K562 (cell line): ENCODE measurements around the gene PGAM2. TPM values are rescaled to one million over a fixed set of nuclear protein-coding genes. Genes with fewer than 3 reads are reported as not detected.

Experiments
- ATAC-seq: fragments of 200-7000 bp; cut with Tn5 transposase; 3 replicates; pipeline ENCODE4 v1.9.1; 2020; ENCODE audit warnings: moderate library complexity
- BruUV-seq: library from RNA; stranded (reverse); fragments of 400-500 nt; replicated peaks from 2 replicates; lab custom pipeline; 2021; lab: Mats Ljungman, UMichigan
- CTCF ChIA-PET: fragments of 300-600 bp; formaldehyde crosslinking; extraction: SDS; loops from one replicate; lab custom pipeline; 2021; ENCODE audit warnings: low intra/inter-chr PET ratio; lab: Yijun Ruan, JAX
- POLR2A ChIA-PET: fragments of 300-600, 350-650 bp; sonication (Branson Sonifier 250); formaldehyde crosslinking; extraction: SDS; loops from one replicate; lab custom pipeline; 2021; ENCODE audit warnings: antibody characterized with exemption, inconsistent platforms; lab: Yijun Ruan, JAX
- DNase-seq, 4 experiments: peaks; one replicate each; pipeline versions ENCODE4 v3.0.0 to v3.0.0-alpha.2; 2011 to 2018; ENCODE audit warnings: low spot score in 3 of 4, mixed read lengths in 3 of 4; ENCODE audit errors: extremely low read depth in 1 of 4
- FAIRE-seq: peaks from 2 replicates; lab custom pipeline; 2011; peaks lifted over from hg19 to GRCh38; lab: Jason Lieb, UNC
- H2AFZ ChIP-seq: 2 replicates; pipeline ENCODE4 v1.6.0; 2011; ENCODE audit warnings: low read depth, low read length, control low read depth, inconsistent platforms
- H3K27ac ChIP-seq: fragments of 200-600 bp; 3 replicates; pipeline ENCODE4 v1.8.0; 2011; ENCODE audit warnings: low read depth, mild to moderate bottlenecking, control low read depth, inconsistent platforms, low read length, moderate library complexity, mixed read lengths; ENCODE audit errors: extremely low read depth
- H3K27me3 ChIP-seq, 2 experiments: fragments of 300-600 bp in 1 of 2; 2 replicates in 1 of 2; 3 replicates in 1 of 2; pipeline versions ENCODE4 v1.6.0 to v1.8.0; 2011; ENCODE audit warnings: inconsistent platforms in 2 of 2, low read length in 2 of 2, mild to moderate bottlenecking in 1 of 2, mixed read lengths in 1 of 2, moderate library complexity in 1 of 2; ENCODE audit not compliant: control insufficient read depth in 2 of 2, insufficient read depth in 2 of 2
- H3K36me3 ChIP-seq: fragments of 300-600 bp; 3 replicates; pipeline ENCODE4 v1.8.0; 2011; ENCODE audit warnings: mild to moderate bottlenecking, low read length, inconsistent platforms; ENCODE audit not compliant: control insufficient read depth, insufficient read depth
- H3K4me1 ChIP-seq, 2 experiments: fragments of 200-600 bp in 1 of 2; replicated peaks in 1 of 2; 2 replicates in 1 of 2; 3 replicates in 1 of 2; pipeline versions ENCODE4 v1.5.1 to v1.8.0; 2011; ENCODE audit warnings: inconsistent platforms in 2 of 2, low read length in 2 of 2, mild to moderate bottlenecking in 1 of 2, mixed read lengths in 1 of 2, moderate library complexity in 1 of 2; ENCODE audit not compliant: control insufficient read depth in 2 of 2, insufficient read depth in 2 of 2
- H3K4me2 ChIP-seq: 2 replicates; pipeline ENCODE4 v1.6.1; 2011; ENCODE audit warnings: low read length, control low read depth, inconsistent platforms, mixed read lengths; ENCODE audit not compliant: insufficient read depth
- H3K4me3 ChIP-seq: fragments of 200-600 bp; sonication (generic), shearing (Covaris generic); 2 replicates; pipeline ENCODE4 v1.5.1; 2016; ENCODE audit warnings: control low read depth, inconsistent platforms
- H3K79me2 ChIP-seq: fragments of 200-600 bp; 3 replicates; pipeline ENCODE4 v1.8.0; 2011; ENCODE audit warnings: low read length, inconsistent platforms; ENCODE audit not compliant: control insufficient read depth, insufficient read depth
- H3K9ac ChIP-seq, 2 experiments: 2 replicates each; pipeline versions ENCODE4 v1.6.0 to v1.6.1; 2011; ENCODE audit warnings: low read depth in 2 of 2, low read length in 2 of 2, control low read depth in 1 of 2, inconsistent platforms in 1 of 2, mild to moderate bottlenecking in 1 of 2, mixed read lengths in 1 of 2; ENCODE audit not compliant: insufficient read depth in 1 of 2
- H3K9me1 ChIP-seq: one replicate; pipeline ENCODE4 v1.6.0; 2011; ENCODE audit warnings: inconsistent platforms, mild to moderate bottlenecking, low read length, moderate library complexity; ENCODE audit not compliant: control insufficient read depth, insufficient read depth
- H3K9me3 ChIP-seq: replicated peaks from 2 replicates; pipeline ENCODE4 v1.5.1; 2011; ENCODE audit warnings: low read depth, low read length, inconsistent platforms; ENCODE audit not compliant: control insufficient read depth, insufficient read depth
- H4K20me1 ChIP-seq: replicated peaks from 2 replicates; pipeline ENCODE4 v1.6.1; 2011; ENCODE audit warnings: low read length, inconsistent platforms, mixed read lengths; ENCODE audit not compliant: control insufficient read depth, insufficient read depth
- JUND ChIP-seq, 2 experiments: IDR thresholded peaks; 2 replicates in 1 of 2; 3 replicates in 1 of 2; pipeline ENCODE4 v1.6.1; 2011; ENCODE audit warnings: borderline replicate concordance in 2 of 2, low read depth in 2 of 2, low read length in 2 of 2, improper control_type of control experiment in 1 of 2, missing biosample characterization in 1 of 2, missing genetic modification characterization in 1 of 2, missing genetic modification reagents in 1 of 2
- KLF10 ChIP-seq: fragments of 250-450 bp; sonication (Bioruptor Pico); IDR thresholded peaks from 2 replicates; pipeline ENCODE4 v1.6.1; 2021; ENCODE audit warnings: matching md5 sums
- MAZ ChIP-seq, 2 experiments: fragments of 450-650 bp in 1 of 2; sonication (generic) in 1 of 2; formaldehyde crosslinking; IDR thresholded peaks in 1 of 2; conservative IDR thresholded peaks in 1 of 2; 2 replicates each; pipeline versions ENCODE4 v1.4.0 to v1.5.0; 2020; ENCODE audit warnings: mild to moderate bottlenecking in 1 of 2, missing genetic modification reagents in 1 of 2
- MEIS2 ChIP-seq: fragments of 450-650 bp; IDR thresholded peaks from 2 replicates; pipeline ENCODE4 v1.6.1; 2014; ENCODE audit warnings: mild to moderate bottlenecking; ENCODE audit not compliant: partially characterized antibody
- NRF1 ChIP-seq, 2 experiments: fragments of 450-650 bp; IDR thresholded peaks in 1 of 2; conservative IDR thresholded peaks in 1 of 2; 2 replicates each; pipeline ENCODE4 v1.6.1; 2014; ENCODE audit warnings: mild to moderate bottlenecking in 2 of 2
- POLR2G ChIP-seq: fragments of 200-400 bp; formaldehyde crosslinking; IDR thresholded peaks from 2 replicates; pipeline ENCODE4 v1.6.1; 2017; ENCODE audit warnings: low read depth, mild to moderate bottlenecking, antibody characterized with exemption, low read length, moderate library complexity
- RAD21 ChIP-seq, 2 experiments: fragments of 250-450 bp in 1 of 2; fragments of 450-650 bp in 1 of 2; sonication (Bioruptor Pico) in 1 of 2; formaldehyde crosslinking in 1 of 2; IDR thresholded peaks in 1 of 2; conservative IDR thresholded peaks in 1 of 2; 2 replicates each; pipeline versions ENCODE4 v1.4.0 to v1.8.0; 2020 to 2022; ENCODE audit warnings: mild to moderate bottlenecking in 2 of 2, moderate library complexity in 1 of 2
- TCF7L2 ChIP-seq: fragments of 150-350 bp; IDR thresholded peaks from 2 replicates; pipeline ENCODE4 v1.6.1; 2016; ENCODE audit warnings: low read depth, mild to moderate bottlenecking, low read length, moderate library complexity
- XRCC5 ChIP-seq: fragments of 200-400 bp; formaldehyde crosslinking; IDR thresholded peaks from 2 replicates; pipeline ENCODE4 v1.6.1; 2017; ENCODE audit warnings: low read depth, mild to moderate bottlenecking, low read length
- ZNF121 ChIP-seq: sonication (generic); formaldehyde crosslinking; conservative IDR thresholded peaks from 2 replicates; pipeline ENCODE4 v1.8.0; 2022; ENCODE audit warnings: missing genetic modification reagents
- ZNF212 ChIP-seq: fragments of 450-650 bp; formaldehyde crosslinking; IDR thresholded peaks from 2 replicates; pipeline ENCODE4 v1.4.0; 2020; ENCODE audit warnings: mild to moderate bottlenecking
- ZNF76 ChIP-seq: fragments of 250-450 bp; sonication (Bioruptor Pico); IDR thresholded peaks from 2 replicates; pipeline ENCODE4 v1.4.0; 2020; ENCODE audit warnings: mild to moderate bottlenecking, moderate library complexity, borderline replicate concordance
- ZSCAN29 ChIP-seq: fragments of 450-650 bp; IDR thresholded peaks from 2 replicates; pipeline ENCODE4 v1.6.1; 2017
- WGBS: fragments of 100-300 bp; shearing (Covaris generic); methylation state at CpG from one replicate; pipeline ENCODE4 v1.1.6; 2016; ENCODE audit warnings: low coverage, mixed read lengths; ENCODE audit not compliant: insufficient coverage; ENCODE audit errors: missing lambda C conversion rate; 5-methylcytosine and 5-hydroxymethylcytosine counted together
- in situ Hi-C: fragments of 300-500 bp; cut with MboI; formaldehyde crosslinking; loops from 4 replicates; pipeline ENCODE4 v1.15.0; 2018; ENCODE audit warnings: inconsistent platforms, mixed read lengths
- intact Hi-C: fragments of 100-400 bp; cut with micrococcal nuclease; formaldehyde crosslinking; loops from 2 replicates; pipeline ENCODE4 v1.14.2; 2022
- polyA plus RNA-seq, 8 experiments: library from polyadenylated mRNA; depleted of rRNA in 4 of 8; stranded (reverse) in 5 of 8; unstranded in 3 of 8; fragments of >200 nt; fragmentation: Nextera tagmentation in 2 of 8; fragmentation: Illumina TruSeq in 1 of 8; extraction: Ambion mirVana in 2 of 8; extraction: Trizol in 1 of 8; gene quantifications; 2 replicates each; pipeline versions ENCODE4 v1.2.1 to v1.2.3, GENCODE V29; 2011 to 2014; ENCODE audit warnings: inconsistent platforms in 1 of 8, missing spikeins in 1 of 8
- total RNA-seq, 7 experiments: library from RNA; depleted of rRNA in 6 of 7; stranded (reverse); fragments of >200 nt in 6 of 7; fragmentation: Illumina TruSeq in 2 of 7; extraction: Trizol in 2 of 7; gene quantifications; 2 replicates each; pipeline versions ENCODE4 v1.2.1 to v1.2.3, GENCODE V29; 2011 to 2021; ENCODE audit warnings: low replicate concordance in 1 of 7
- TF ChIP-seq, protein P1 (sequence below), 2 experiments: fragments of 450-650 bp; IDR thresholded peaks; 2 replicates each; pipeline ENCODE4 v1.6.1; 2016

PGAM2 gene
- total and polyA plus RNA-seq, 9 of the 15 experiments (the other 6 are each of a cell fraction or from before 2014, with no cell fraction given): not detected

DNA sequence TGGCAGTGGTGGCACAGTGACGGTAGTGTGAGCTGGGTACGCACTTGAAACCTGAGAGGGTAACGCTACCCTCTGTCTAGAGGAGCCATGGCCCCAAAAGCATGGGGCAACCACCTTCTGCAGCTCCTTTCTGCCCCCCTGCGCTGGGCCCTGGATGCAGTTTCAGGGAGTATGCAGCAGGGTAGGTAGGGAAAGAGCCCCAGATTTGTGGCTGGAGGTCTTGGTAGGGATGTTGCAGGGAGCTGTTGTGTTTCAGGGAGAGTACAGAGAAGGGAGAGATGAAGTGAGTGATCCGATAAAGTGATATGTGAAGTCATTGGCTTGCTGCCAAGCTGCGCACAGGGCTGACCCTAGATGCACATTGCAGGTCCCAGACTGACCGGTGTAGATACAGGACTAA is 2.7 kb upstream of the PGAM2 start (continued):
- TF ChIP-seq ZNF76 (CRISPR knock-in tag): no peak
- peak; percentile 42; the same call in 1 of the 2 replicates for TF ChIP-seq POLR2G
- TF ChIP-seq ZSCAN29: no peak
- 0 out of 4 replicates have a peak, but pooled peaks of 1 of the 2 experiments have one; percentile 22 for TF ChIP-seq NRF1 (conservative IDR thresholded peaks at IDR 0.05 in 1 of 2, IDR thresholded peaks at IDR 0.05 in 1 of 2)
- no peak for TF ChIP-seq XRCC5
- TF ChIP-seq RAD21 (CRISPR knock-in tag; conservative IDR thresholded peaks at IDR 0.05 in 1 of 2, IDR thresholded peaks at IDR 0.05 in 1 of 2): 0 out of 4 replicates have a peak, but pooled peaks of 1 of the 2 experiments have one; percentile 2
- no peak for TF ChIP-seq ZNF121 (CRISPR knock-in tag)

DNA sequence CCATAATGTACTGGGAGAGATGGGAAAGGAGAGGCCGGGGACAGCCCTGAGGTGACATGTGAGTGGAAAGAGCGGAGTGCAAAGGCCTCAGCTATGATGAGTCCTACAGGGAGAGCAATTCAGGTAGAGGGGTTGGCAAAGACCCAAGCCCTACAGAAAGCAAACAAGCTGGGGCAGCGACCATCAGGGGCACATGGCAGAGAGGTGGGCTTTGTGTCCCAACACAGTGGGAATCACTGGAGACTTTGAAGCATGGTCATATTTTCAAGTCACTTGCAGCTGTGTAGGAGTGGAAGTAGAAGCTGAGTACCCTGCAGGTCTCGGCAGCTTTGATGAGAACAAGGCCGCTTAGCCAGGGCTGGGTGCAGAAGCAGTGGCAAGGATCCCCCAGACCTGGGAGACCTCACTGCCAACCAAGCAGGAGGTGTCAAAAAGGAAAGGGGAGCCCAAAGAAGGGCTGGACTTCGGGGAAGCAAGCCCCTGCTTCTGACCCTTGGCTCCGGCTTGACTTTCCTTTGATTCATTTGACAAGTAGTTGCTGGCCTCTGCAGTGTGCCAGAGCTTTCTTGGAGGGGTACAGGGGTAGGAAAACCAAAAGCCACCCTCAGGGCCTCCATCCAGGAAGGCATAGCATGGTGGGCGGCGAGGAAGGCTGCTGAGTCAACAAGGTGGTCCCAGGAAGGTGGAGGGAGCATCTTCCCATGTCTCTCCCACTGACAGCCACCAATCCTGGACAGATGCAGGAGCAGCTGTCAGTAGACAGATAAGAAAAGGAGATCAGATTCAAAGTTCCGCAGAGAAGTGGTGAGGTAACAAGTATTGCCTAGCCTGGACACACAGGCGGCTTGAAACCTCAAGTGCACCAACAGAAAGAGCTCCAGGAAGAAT is 1.9 kb upstream of the PGAM2 start:
- WGBS: 13% methylated on average over 11 of the region's 11 CpGs
- no peaks in the 10 kb centered on the region for H3K9me3 ChIP-seq
- H3K4me2 ChIP-seq: no peak overlapping the region
- peak; percentile 26 for ATAC-seq
- FAIRE-seq: peak; percentile 70
- intact Hi-C loops: loop anchor here (5.0 kb wide), 1 partner anchor 45 kb away; no protein-coding TSS in a partner anchor
- H3K27ac ChIP-seq: no peak overlapping the region
- H3K4me3 ChIP-seq: no peak overlapping the region
- H3K36me3 ChIP-seq: no peaks in the 10 kb centered on the region
- no peaks in the 10 kb centered on the region for H3K79me2 ChIP-seq
- H3K9ac ChIP-seq: peak overlapping the region in 1 of 2 experiments; percentile 78; a peak in 1 of 4 replicates
- H4K20me1 ChIP-seq: peaks cover 10% of the 10 kb centered on the region; the same call in 1 of the 2 replicates
- CTCF ChIA-PET: no interaction called here
- POLR2A ChIA-PET: interaction anchor here (0.6 to 2.5 kb wide), 11 partner anchors 8 to 276 kb away, joined by 3 to 6 read pairs (median 3); partner anchors contain the start of gene YKT6
- BruUV-seq: no TSS peak
- peaks cover 4% of the 10 kb centered on the region for H3K9me1 ChIP-seq
- DNase-seq: peak in 1 of 4 experiments; percentile 51
- H3K27me3 ChIP-seq: peaks cover 0 to 14% of the 10 kb centered on the region in 2 experiments; a peak in 2 of 5 replicates
- peaks cover 6 to 36% of the 10 kb centered on the region in 2 experiments; a peak in 3 of 5 replicates for H3K4me1 ChIP-seq
- no peak overlapping the region for H2AFZ ChIP-seq
- in situ Hi-C loops: no loop called here
- peak; percentile 33 for TF ChIP-seq MEIS2
- no peak for TF ChIP-seq KLF10 (CRISPR knock-in tag)
- TF ChIP-seq, protein P1, sequence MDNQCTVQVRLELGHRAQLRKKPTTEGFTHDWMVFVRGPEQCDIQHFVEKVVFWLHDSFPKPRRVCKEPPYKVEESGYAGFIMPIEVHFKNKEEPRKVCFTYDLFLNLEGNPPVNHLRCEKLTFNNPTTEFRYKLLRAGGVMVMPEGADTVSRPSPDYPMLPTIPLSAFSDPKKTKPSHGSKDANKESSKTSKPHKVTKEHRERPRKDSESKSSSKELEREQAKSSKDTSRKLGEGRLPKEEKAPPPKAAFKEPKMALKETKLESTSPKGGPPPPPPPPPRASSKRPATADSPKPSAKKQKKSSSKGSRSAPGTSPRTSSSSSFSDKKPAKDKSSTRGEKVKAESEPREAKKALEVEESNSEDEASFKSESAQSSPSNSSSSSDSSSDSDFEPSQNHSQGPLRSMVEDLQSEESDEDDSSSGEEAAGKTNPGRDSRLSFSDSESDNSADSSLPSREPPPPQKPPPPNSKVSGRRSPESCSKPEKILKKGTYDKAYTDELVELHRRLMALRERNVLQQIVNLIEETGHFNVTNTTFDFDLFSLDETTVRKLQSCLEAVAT (IDR thresholded peaks at IDR 0.05): no peak
- no peak for TF ChIP-seq TCF7L2
- no peak for TF ChIP-seq MAZ (CRISPR knock-in tag; conservative IDR thresholded peaks at IDR 0.05 in 1 of 2, IDR thresholded peaks at IDR 0.05 in 1 of 2)
- no peak for TF ChIP-seq ZNF212 (CRISPR knock-in tag)
- no peak for TF ChIP-seq JUND (IDR thresholded peaks at IDR 0.05; ENCODE audit: borderline replicate concordance, low read depth, low read length)
- no peak for TF ChIP-seq JUND (tag; IDR thresholded peaks at IDR 0.05; ENCODE audit: borderline replicate concordance, low read depth, low read length)
